ENCODE results near the gene SEC23A.
"Not testable (repeated sequence)": the region's sequence is repeated elsewhere in the genome, so short reads cannot be mapped to it uniquely, and the experiment has no call there.

The SEC23A gene

GRCh38 chr14:39090548-39091111, 12.4 kb downstream of the SEC23A start:
- no peak for DNase-seq

- no peak for DNase-seq
Observed at GRCh38 chr14:39087493-39087892, 15.5 kb downstream of the SEC23A start.

- no peak for DNase-seq
Observed at GRCh38 chr14:39085933-39086332, 17.1 kb downstream of the SEC23A start.

GRCh38 chr14:39083127-39083526, 19.9 kb downstream of the SEC23A start:
- DNase-seq, result no peak

- DNase-seq, result no peak
Observed at GRCh38 chr14:39080886-39081285, 22.1 kb downstream of the SEC23A start.

- no peak for DNase-seq
Observed at GRCh38 chr14:39071096-39071495, 31.9 kb downstream of the SEC23A start.

GRCh38 chr14:39069923-39070322, 33.1 kb downstream of the SEC23A start:
- no peak for DNase-seq

- DNase-seq, result not testable (repeated sequence)
Observed at GRCh38 chr14:39069169-39069805, 33.7 kb downstream of the SEC23A start.

GRCh38 chr14:39060818-39061437, 42.1 kb downstream of the SEC23A start:
- no peak for DNase-seq

- DNase-seq, result no peak
Observed at GRCh38 chr14:39055786-39056474, 47.1 kb downstream of the SEC23A start.

- DNase-seq, result not testable (repeated sequence)
Observed at GRCh38 chr14:39052869-39053454, 50.1 kb downstream of the SEC23A start.

- DNase-seq, result no peak
Observed at GRCh38 chr14:39050389-39050788, 52.6 kb downstream of the SEC23A start.

GRCh38 chr14:39045889-39046288, 57.1 kb downstream of the SEC23A start:
- DNase-seq, result not testable (repeated sequence)

GRCh38 chr14:39043352-39043943, 59.6 kb downstream of the SEC23A start:
- no peak for DNase-seq

GRCh38 chr14:39040529-39040928, 62.5 kb downstream of the SEC23A start:
- DNase-seq, result no peak

- no peak for DNase-seq
Observed at GRCh38 chr14:39038542-39038941, 64.5 kb downstream of the SEC23A start.

- DNase-seq, result no peak
Observed at GRCh38 chr14:39036760-39037159, 66.3 kb downstream of the SEC23A start.

GRCh38 chr14:39035336-39035735, 67.7 kb downstream of the SEC23A start:
- DNase-seq, result no peak

- DNase-seq, result peak in 1 of 2 experiments; percentile 51
Observed at GRCh38 chr14:39034481-39035296, 68.3 kb downstream of the SEC23A start.

GRCh38 chr14:39033371-39033770, 69.7 kb downstream of the SEC23A start:
- no peak for DNase-seq

GRCh38 chr14:39030209-39030608, 72.8 kb downstream of the SEC23A start:
- DNase-seq, result no peak

- no peak for DNase-seq
Observed at GRCh38 chr14:39029789-39030188, 73.2 kb downstream of the SEC23A start.
